Measurements from ENCODE around the gene RNU6-1. TPM values are rescaled to one million over a fixed set of nuclear protein-coding genes. Genes with fewer than 3 reads are reported as not detected.

Gene RNU6-1
- total and polyA plus RNA-seq, 2 donors (not counting 1 experiment from before 2014, with no cell fraction given) = not detected

- CTCF ChIA-PET = no interaction called here
- Mint-ChIP-seq H3K4me3 (peak overlapping the region; percentile 78), H3K4me1 (peaks cover 12% of the 10 kb centered on the region), H3K27ac (no peak overlapping the region), H3K27me3 (peaks cover 40% of the 10 kb centered on the region), H3K9me3 (ENCODE audit: insufficient read depth) (no peaks in the 10 kb centered on the region)
- H3K36me3 ChIP-seq (replicated peaks in 1 of 2; ENCODE audit: control extremely low read depth in 1 of 2, control insufficient read depth in 1 of 2, extremely low read depth in 1 of 2, insufficient read depth in 2 of 2, low read length in 1 of 2) = no peaks in the 10 kb centered on the region
- H3K9ac ChIP-seq (ENCODE audit: low read length) = peak overlapping the region; percentile 64
- no peaks in the 10 kb centered on the region for H3K79me2 ChIP-seq (ENCODE audit: control insufficient read depth, insufficient read depth, low read length)
- peak overlapping the region; percentile 21 to 58 (median 46) for H3K4me3 ChIP-seq (ENCODE audit: control extremely low read depth in 1 of 5, extremely low read depth in 1 of 5, insufficient read depth in 1 of 5, low read depth in 2 of 5, low read length in 4 of 5)
- peaks cover 8 to 9% of the 10 kb centered on the region in 2 donors for H3K4me1 ChIP-seq (ENCODE audit: control insufficient read depth in 2 of 2, insufficient read depth in 2 of 2, low read length in 2 of 2)
- H3K27ac ChIP-seq (ENCODE audit: low read length in 2 of 2) = no peak overlapping the region
- intact Hi-C loops (cut with micrococcal nuclease) = no loop called here
- WGBS (ENCODE audit: insufficient coverage) = 5% methylated on average over 43 of the region's 48 CpGs
- POLR2A ChIA-PET = no interaction called here
- no peaks in the 10 kb centered on the region for H3K9me3 ChIP-seq (ENCODE audit: control extremely low read depth in 1 of 3, control insufficient read depth in 2 of 3, insufficient read depth in 1 of 3, low read length in 2 of 3)
- H3K4me2 ChIP-seq (replicated peaks; ENCODE audit: low read depth, low read length, poor library complexity, severe bottlenecking) = peak overlapping the region; percentile 89
- peak overlapping the region; percentile 69 for H2AFZ ChIP-seq (ENCODE audit: insufficient read depth, low read depth, low read length, poor library complexity, severe bottlenecking)
- no peaks in the 10 kb centered on the region for H4K20me1 ChIP-seq (ENCODE audit: control insufficient read depth, insufficient read depth, low read length, poor library complexity, severe bottlenecking)
- ATAC-seq (ENCODE audit: low read depth) = peak; percentile 56
- peaks cover 0 to 20% (median 14%) of the 10 kb centered on the region in 4 experiments for H3K27me3 ChIP-seq (replicated peaks in 1 of 4; ENCODE audit: control extremely low read depth in 1 of 4, control insufficient read depth in 3 of 4, insufficient read depth in 4 of 4, low read length in 3 of 4)
- TF ChIP-seq EZH2 (IDR thresholded peaks at IDR 0.05; ENCODE audit: borderline replicate concordance, insufficient read depth, low read depth, low read length, poor library complexity, severe bottlenecking) (no peak), CTCF (IDR thresholded peaks at IDR 0.05) (no peak)
- peak; percentile 45 for DNase-seq
Observed at GRCh38 chr15:67884514-67885174, 44.8 kb upstream of the RNU6-1 start.

- Mint-ChIP-seq H3K9me3 (ENCODE audit: insufficient read depth) (no peaks in the 10 kb centered on the region), H3K4me1 (peaks cover 15% of the 10 kb centered on the region), H3K4me3 (peak overlapping the region; percentile 78), H3K27me3 (peaks cover 41% of the 10 kb centered on the region), H3K27ac (no peak overlapping the region)
- Histone ChIP-seq H3K4me1 (ENCODE audit: control insufficient read depth in 2 of 2, insufficient read depth in 2 of 2, low read length in 2 of 2) (peaks cover 9 to 11% of the 10 kb centered on the region in 2 donors), H3K27me3 (replicated peaks in 1 of 4; ENCODE audit: control extremely low read depth in 1 of 4, control insufficient read depth in 3 of 4, insufficient read depth in 4 of 4, low read length in 3 of 4) (peaks cover 0 to 20% (median 14%) of the 10 kb centered on the region in 4 experiments), H3K27ac (ENCODE audit: low read length in 2 of 2) (no peak overlapping the region), H4K20me1 (ENCODE audit: control insufficient read depth, insufficient read depth, low read length, poor library complexity, severe bottlenecking) (no peaks in the 10 kb centered on the region), H3K4me3 (ENCODE audit: control extremely low read depth in 1 of 5, extremely low read depth in 1 of 5, insufficient read depth in 1 of 5, low read depth in 2 of 5, low read length in 4 of 5) (peak overlapping the region in 1 of 5 experiments; percentile 58), H3K36me3 (replicated peaks in 1 of 2; ENCODE audit: control extremely low read depth in 1 of 2, control insufficient read depth in 1 of 2, extremely low read depth in 1 of 2, insufficient read depth in 2 of 2, low read length in 1 of 2) (no peaks in the 10 kb centered on the region), H3K9ac (ENCODE audit: low read length) (peak overlapping the region; percentile 64), H3K79me2 (ENCODE audit: control insufficient read depth, insufficient read depth, low read length) (no peaks in the 10 kb centered on the region), H2AFZ (ENCODE audit: insufficient read depth, low read depth, low read length, poor library complexity, severe bottlenecking) (peak overlapping the region; percentile 69), H3K4me2 (replicated peaks; ENCODE audit: low read depth, low read length, poor library complexity, severe bottlenecking) (peak overlapping the region; percentile 89), H3K9me3 (ENCODE audit: control extremely low read depth in 1 of 3, control insufficient read depth in 2 of 3, insufficient read depth in 1 of 3, low read length in 2 of 3) (no peaks in the 10 kb centered on the region)
- ChIA-PET CTCF (no interaction called here), POLR2A (no interaction called here)
- DNase-seq (no peak), ATAC-seq (ENCODE audit: low read depth) (no peak)
- intact Hi-C loops (cut with micrococcal nuclease) = no loop called here
- TF ChIP-seq CTCF (IDR thresholded peaks at IDR 0.05) = no peak
- TF ChIP-seq EZH2 (IDR thresholded peaks at IDR 0.05; ENCODE audit: borderline replicate concordance, insufficient read depth, low read depth, low read length, poor library complexity, severe bottlenecking) = no peak
- 100% methylated on average over 1 of the region's 6 CpGs for whole genome bisulfite sequencing (ENCODE audit: insufficient coverage)
Observed at GRCh38 chr15:67884009-67884408, 44.2 kb upstream of the RNU6-1 start.

All from B cell (primary cell).